OCI-LY7 (cell line): Measurements from ENCODE around the gene NR2F2.

Experiments used
- EZH2phosphoT487 ChIP-seq: fragments of 200-600 bp; sonication (generic); IDR thresholded peaks from 2 replicates; pipeline ENCODE4 v1.6.1; 2018; ENCODE audit warnings: low read depth, borderline replicate concordance, mild to moderate bottlenecking, mixed run types, antibody characterized with exemption, low read length, moderate library complexity, mixed read lengths
- TF ChIP-seq, protein P1 (sequence below): fragments of 200-600 bp; sonication (generic); conservative IDR thresholded peaks from 2 replicates; pipeline ENCODE4 v1.5.1; 2014; ENCODE audit warnings: mild to moderate bottlenecking, antibody characterized with exemption, low read length, moderate library complexity, mixed read lengths

DNA sequence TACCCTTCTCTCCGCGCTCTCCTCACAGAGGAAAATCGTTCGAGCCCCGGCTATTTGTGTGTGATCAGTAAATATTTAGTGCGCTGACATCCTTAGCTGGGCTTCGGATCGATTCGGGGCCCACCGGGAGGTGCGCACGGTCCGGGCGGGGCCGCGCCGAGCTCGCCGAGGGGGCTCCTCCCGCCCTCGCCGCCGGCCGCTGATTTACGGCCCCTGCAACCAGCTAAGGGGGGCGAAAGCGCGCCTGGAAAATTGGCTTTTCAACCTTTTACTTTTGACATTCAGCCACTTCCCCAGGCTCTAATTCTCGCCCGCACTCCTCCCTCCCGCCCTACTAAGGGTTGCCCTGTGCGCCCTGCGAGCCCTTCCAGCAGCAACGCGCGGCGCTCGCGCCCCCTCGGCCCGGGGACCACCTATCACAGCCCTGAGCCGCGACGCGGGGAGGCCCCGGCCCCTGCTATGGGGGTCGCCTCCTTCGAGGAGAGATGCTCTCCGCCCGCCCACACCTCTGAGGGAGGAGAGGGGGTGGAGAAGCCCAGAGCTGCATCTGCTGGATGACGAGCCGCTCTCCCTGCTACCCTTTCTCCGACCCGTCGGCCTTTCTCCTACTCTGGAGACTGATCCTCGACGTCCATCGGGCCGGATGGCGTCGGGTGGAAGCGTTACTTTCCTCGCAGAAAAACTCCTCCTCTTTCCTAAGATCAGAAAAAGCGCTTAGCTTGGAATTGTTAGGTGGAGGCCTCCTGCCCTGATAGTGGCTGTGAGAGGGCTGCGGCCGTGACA, 7.8 kb upstream of the NR2F2 start:
- TF ChIP-seq, protein P1, sequence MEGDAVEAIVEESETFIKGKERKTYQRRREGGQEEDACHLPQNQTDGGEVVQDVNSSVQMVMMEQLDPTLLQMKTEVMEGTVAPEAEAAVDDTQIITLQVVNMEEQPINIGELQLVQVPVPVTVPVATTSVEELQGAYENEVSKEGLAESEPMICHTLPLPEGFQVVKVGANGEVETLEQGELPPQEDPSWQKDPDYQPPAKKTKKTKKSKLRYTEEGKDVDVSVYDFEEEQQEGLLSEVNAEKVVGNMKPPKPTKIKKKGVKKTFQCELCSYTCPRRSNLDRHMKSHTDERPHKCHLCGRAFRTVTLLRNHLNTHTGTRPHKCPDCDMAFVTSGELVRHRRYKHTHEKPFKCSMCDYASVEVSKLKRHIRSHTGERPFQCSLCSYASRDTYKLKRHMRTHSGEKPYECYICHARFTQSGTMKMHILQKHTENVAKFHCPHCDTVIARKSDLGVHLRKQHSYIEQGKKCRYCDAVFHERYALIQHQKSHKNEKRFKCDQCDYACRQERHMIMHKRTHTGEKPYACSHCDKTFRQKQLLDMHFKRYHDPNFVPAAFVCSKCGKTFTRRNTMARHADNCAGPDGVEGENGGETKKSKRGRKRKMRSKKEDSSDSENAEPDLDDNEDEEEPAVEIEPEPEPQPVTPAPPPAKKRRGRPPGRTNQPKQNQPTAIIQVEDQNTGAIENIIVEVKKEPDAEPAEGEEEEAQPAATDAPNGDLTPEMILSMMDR: no peak
- TF ChIP-seq EZH2phosphoT487: no peak
